Common myeloid progenitor, CD34-positive (primary cell): ENCODE data around the gene PLA2G2E.
"Not testable (repeated sequence)": the region's sequence is repeated elsewhere in the genome, so short reads cannot be mapped to it uniquely, and the experiment has no call there.

ENCODE experiments used
- CTCF ChIA-PET: fragments of 350-600 bp; sonication (Branson Sonifier 250); formaldehyde crosslinking; loops from one replicate; lab custom pipeline; 2021; ENCODE audit warnings: antibody characterized with exemption; lab: Charles Lee
- POLR2A ChIA-PET: fragments of 350-600 bp; sonication (Branson Sonifier 250); formaldehyde crosslinking; loops from one replicate; lab custom pipeline; 2021; ENCODE audit warnings: antibody characterized with exemption; lab: Charles Lee
- DNase-seq, 3 donors: peaks; one replicate each; pipeline versions ENCODE4 v3.0.0 to v3.0.0-alpha.2; 2013
- H3K27ac ChIP-seq, 2 experiments: 1 replicate in 1 of 2; 2 replicates in 1 of 2; pipeline ENCODE4 v1.7.0; 2013; ENCODE audit warnings: inconsistent platforms in 2 of 2, low read length in 2 of 2, mild to moderate bottlenecking in 2 of 2, low read depth in 1 of 2, moderate library complexity in 1 of 2; ENCODE audit not compliant: severe bottlenecking in 2 of 2, insufficient read depth in 1 of 2, poor library complexity in 1 of 2
- H3K27me3 ChIP-seq, 5 experiments: replicated peaks in 2 of 5; 1 replicate in 3 of 5; 2 replicates in 2 of 5; pipeline versions ENCODE4 v1.6.1 to v1.7.0; 2013; ENCODE audit warnings: low read length in 4 of 5, mild to moderate bottlenecking in 2 of 5, moderate library complexity in 2 of 5, inconsistent platforms in 1 of 5; ENCODE audit not compliant: insufficient read depth in 5 of 5, control insufficient read depth in 4 of 5
- H3K36me3 ChIP-seq, 4 experiments: 1 replicate in 2 of 4; 2 replicates in 2 of 4; pipeline versions ENCODE4 v1.6.1 to v1.7.0; 2013; ENCODE audit warnings: low read length in 3 of 4, control low read depth in 1 of 4, mild to moderate bottlenecking in 1 of 4; ENCODE audit not compliant: control insufficient read depth in 4 of 4, insufficient read depth in 4 of 4
- H3K4me1 ChIP-seq, 4 experiments: 1 replicate in 3 of 4; 2 replicates in 1 of 4; pipeline versions ENCODE4 v1.6.1 to v1.7.1; 2013; ENCODE audit warnings: low read length in 3 of 4, mild to moderate bottlenecking in 3 of 4, control low read depth in 1 of 4, inconsistent platforms in 1 of 4, moderate library complexity in 1 of 4; ENCODE audit not compliant: control insufficient read depth in 4 of 4, insufficient read depth in 4 of 4; ENCODE audit errors: control extremely low read depth in 1 of 4
- H3K4me3 ChIP-seq, 7 experiments: 1 replicate in 4 of 7; 2 replicates in 3 of 7; pipeline versions ENCODE4 v1.5.1 to v1.7.0; 2013; ENCODE audit warnings: mild to moderate bottlenecking in 7 of 7, low read length in 6 of 7, moderate library complexity in 6 of 7, inconsistent platforms in 2 of 7, low read depth in 2 of 7, control low read depth in 1 of 7; ENCODE audit not compliant: insufficient read depth in 4 of 7, control insufficient read depth in 1 of 7; ENCODE audit errors: extremely low read depth in 1 of 7
- H3K9me3 ChIP-seq, 5 experiments: 1 replicate in 4 of 5; 2 replicates in 1 of 5; pipeline versions ENCODE4 v1.6.1 to v1.7.1; 2013; ENCODE audit warnings: low read length in 4 of 5, mild to moderate bottlenecking in 2 of 5, inconsistent platforms in 1 of 5, low read depth in 1 of 5, moderate library complexity in 1 of 5; ENCODE audit not compliant: control insufficient read depth in 4 of 5, insufficient read depth in 2 of 5; ENCODE audit errors: control extremely low read depth in 1 of 5
- WGBS: methylation state at CpG from one replicate; pipeline ENCODE4 v1.1.5; 2013; ENCODE audit not compliant: insufficient coverage; 5-methylcytosine and 5-hydroxymethylcytosine counted together

PLA2G2E gene

GRCh38 chr1:19934336-19934735 lies 10.9 kb upstream of the PLA2G2E start:
- Histone ChIP-seq H3K36me3 (no peaks in the 10 kb centered on the region), H3K27ac (no peak overlapping the region), H3K4me1 (no peaks in the 10 kb centered on the region), H3K27me3 (peaks cover 0 to under 1% (median 0%) of the 10 kb centered on the region in 5 experiments), H3K4me3 (no peak overlapping the region), H3K9me3 (peaks cover 1 to 32% (median 18%) of the 10 kb centered on the region in 5 experiments)
- CTCF ChIA-PET: no interaction called here
- POLR2A ChIA-PET: no interaction called here
- no peak for DNase-seq
- 98% methylated on average over 7 of the region's 7 CpGs for WGBS

DNA sequence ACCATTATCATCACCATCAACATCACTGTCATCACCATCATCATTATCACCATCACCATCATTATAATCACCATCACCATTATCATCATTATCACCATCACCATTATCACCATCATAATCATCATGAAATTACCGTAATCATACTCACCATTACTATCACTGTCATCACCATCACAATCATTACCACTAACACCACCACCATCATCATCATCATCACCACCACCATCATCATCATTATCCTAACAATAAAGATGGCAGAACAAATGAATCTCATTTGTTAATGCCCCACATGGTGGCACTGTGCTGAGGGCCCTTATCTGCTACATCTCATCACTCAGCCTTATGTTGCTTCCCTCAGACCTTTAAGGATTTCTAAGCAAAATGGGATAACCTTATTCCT lies 9.4 kb upstream of the PLA2G2E start:
- WGBS: 0% methylated on average over 1 of the region's 1 CpG
- H3K9me3 ChIP-seq: peaks cover 1 to 32% (median 18%) of the 10 kb centered on the region in 5 experiments

GRCh38 chr1:19927130-19927421 lies 3.7 kb upstream of the PLA2G2E start:
- DNase-seq, H3K27me3 ChIP-seq, H3K36me3 ChIP-seq, POLR2A ChIA-PET, CTCF ChIA-PET, H3K27ac ChIP-seq, H3K4me3 ChIP-seq, H3K4me1 ChIP-seq: not testable (repeated sequence)
- H3K9me3 ChIP-seq: peaks cover 0 to 16% (median 10%) of the 10 kb centered on the region in 5 experiments
- 80% methylated on average over 3 of the region's 3 CpGs for WGBS

More for the DNA sequence above, 9.4 kb upstream of the PLA2G2E start:
- Histone ChIP-seq H3K4me3 (no peak overlapping the region), H3K27ac (no peak overlapping the region), H3K4me1 (no peaks in the 10 kb centered on the region), H3K27me3 (peaks cover 0 to 3% (median 2%) of the 10 kb centered on the region in 5 experiments), H3K36me3 (no peaks in the 10 kb centered on the region)
- CTCF ChIA-PET: no interaction called here
- POLR2A ChIA-PET: no interaction called here
- DNase-seq: no peak

- CTCF ChIA-PET: no interaction called here
- peaks cover 0 to 3% (median 2%) of the 10 kb centered on the region in 5 experiments for H3K27me3 ChIP-seq
- H3K36me3 ChIP-seq: no peaks in the 10 kb centered on the region
- DNase-seq: no peak
- WGBS: 81% methylated on average over 6 of the region's 8 CpGs
- POLR2A ChIA-PET: interaction anchor here (0.7 kb wide), 1 partner anchor 1054 kb away, joined by 3 read pairs; no protein-coding TSS in a partner anchor
- peaks cover 0 to 11% (median 5%) of the 10 kb centered on the region in 5 experiments for H3K9me3 ChIP-seq
- H3K27ac ChIP-seq: no peak overlapping the region
- no peak overlapping the region for H3K4me3 ChIP-seq
- no peaks in the 10 kb centered on the region for H3K4me1 ChIP-seq
Observed at GRCh38 chr1:19926296-19927129, 3.1 kb upstream of the PLA2G2E start.

- Histone ChIP-seq H3K4me1 (no peaks in the 10 kb centered on the region), H3K27ac (no peak overlapping the region), H3K9me3 (peaks cover 0 to 1% (median 0%) of the 10 kb centered on the region in 5 experiments), H3K27me3 (peaks cover 0 to 3% (median 2%) of the 10 kb centered on the region in 5 experiments), H3K36me3 (no peaks in the 10 kb centered on the region), H3K4me3 (no peak overlapping the region)
- 98% methylated on average over 7 of the region's 7 CpGs for WGBS
- POLR2A ChIA-PET: interaction anchor here (0.7 kb wide), 1 partner anchor 1055 kb away, joined by 3 read pairs; no protein-coding TSS in a partner anchor
- CTCF ChIA-PET: no interaction called here
- no peak for DNase-seq
Observed at GRCh38 chr1:19925342-19926070, 2.1 kb upstream of the PLA2G2E start.

DNA sequence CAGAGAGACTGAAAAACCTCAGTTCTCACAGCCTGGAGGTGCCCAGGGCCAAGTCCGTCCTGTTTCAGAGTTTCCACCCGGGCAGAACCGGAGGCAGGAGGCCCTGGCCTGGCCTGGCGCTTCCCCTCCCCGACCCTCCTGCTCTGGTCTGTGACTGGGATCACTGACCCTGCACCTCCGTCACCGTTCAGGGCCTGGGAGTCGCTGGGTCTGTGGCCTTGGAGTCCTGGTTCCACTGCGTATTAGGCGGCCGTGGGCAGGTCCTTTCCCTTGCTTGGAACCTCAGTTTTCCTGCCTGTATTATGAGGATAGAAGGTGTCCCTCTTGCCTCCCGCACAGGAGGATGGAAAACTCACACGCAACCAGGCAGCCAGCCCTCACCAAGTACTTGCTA lies 533 bp upstream of the PLA2G2E start:
- ChIA-PET CTCF (no interaction called here), POLR2A (no interaction called here)
- H3K4me1 ChIP-seq: no peaks in the 10 kb centered on the region
- H3K27me3 ChIP-seq: peaks cover 0 to 2% (median 0%) of the 10 kb centered on the region in 5 experiments
- no peak for DNase-seq
- H3K27ac ChIP-seq: no peak overlapping the region
- WGBS: 86% methylated on average over 12 of the region's 13 CpGs
- no peaks in the 10 kb centered on the region for H3K9me3 ChIP-seq
- no peaks in the 10 kb centered on the region for H3K36me3 ChIP-seq
- H3K4me3 ChIP-seq: no peak overlapping the region
